Peyer's patch (tissue), 4 donors: ENCODE measurements around the gene MLF1.

Experiments used
- CTCF ChIP-seq, 6 experiments: fragments of 450-650 bp in 4 of 6; fragments of 200-600 bp in 2 of 6; sonication (generic) in 1 of 6; IDR thresholded peaks; one replicate each; pipeline ENCODE4 v1.5.1; 2017 to 2019; ENCODE audit warnings: antibody characterized with exemption in 6 of 6, mild to moderate bottlenecking in 3 of 6, moderate library complexity in 1 of 6
- POLR2A ChIP-seq, 2 donors: fragments of 450-650 bp; IDR thresholded peaks; one replicate each; pipeline ENCODE4 v1.5.1; 2017; ENCODE audit warnings: antibody characterized with exemption in 2 of 2, mild to moderate bottlenecking in 2 of 2, moderate library complexity in 2 of 2

- TF ChIP-seq CTCF (IDR thresholded peaks at IDR 0.05) (no peak), POLR2A (IDR thresholded peaks at IDR 0.05) (no peak)
These were observed 80.2 kb downstream of the MLF1 start for GRCh38 chr3:158651192-158651591.
